SH-SY5Y (cell line): Measurements from ENCODE around the gene GADD45A.

Experiments
- GATA2 ChIP-seq: IDR thresholded peaks from 2 replicates; pipeline ENCODE4 v1.6.1; 2011; ENCODE audit warnings: mild to moderate bottlenecking, low read depth, low read length
- GATA3 ChIP-seq: IDR thresholded peaks from 2 replicates; pipeline ENCODE4 v1.6.1; 2011; ENCODE audit warnings: low read depth, mild to moderate bottlenecking, low read length, moderate library complexity

GRCh38 chr1:67726224-67726623 lies 41.2 kb downstream of the GADD45A start:
- TF ChIP-seq GATA3 (no peak), GATA2 (no peak)
